Measurements from ENCODE around the gene EPHA2. TPM values are rescaled to one million over a fixed set of nuclear protein-coding genes. Genes with fewer than 3 reads are reported as not detected.
"Not testable (repeated sequence)": the region's sequence is repeated elsewhere in the genome, so short reads cannot be mapped to it uniquely, and the experiment has no call there.

EPHA2 gene
- total RNA-seq, 1 experiment from 2014 or later: 130 TPM

- intact Hi-C loops (cut with micrococcal nuclease; ENCODE audit: unreplicated experiment): no loop called here
- no peak for TF ChIP-seq CTCF (IDR thresholded peaks at IDR 0.05; ENCODE audit: unreplicated experiment)
- no peak for DNase-seq
- no peak overlapping the region for H3K27ac Mint-ChIP-seq (ENCODE audit: unreplicated experiment)
- peaks cover 46% of the 10 kb centered on the region for H3K4me1 Mint-ChIP-seq (ENCODE audit: low read depth, unreplicated experiment)
- no TSS peak for BruUV-seq (replicated peaks)
- no peaks in the 10 kb centered on the region for H3K9me3 Mint-ChIP-seq (ENCODE audit: low read depth, unreplicated experiment)
- CTCF ChIA-PET: interaction anchor here (0.8 kb wide), 1 partner anchor 16 kb away, joined by 11 read pairs; no protein-coding TSS in a partner anchor
- H3K27me3 Mint-ChIP-seq (ENCODE audit: unreplicated experiment): no peaks in the 10 kb centered on the region
- peaks cover 43% of the 10 kb centered on the region for H3K36me3 Mint-ChIP-seq (ENCODE audit: insufficient read depth, unreplicated experiment)
- H3K4me3 Mint-ChIP-seq (ENCODE audit: low read depth, unreplicated experiment): no peak overlapping the region
These were observed 14.4 kb upstream of the EPHA2 start for GRCh38 chr1:16170283-16170673.

- Mint-ChIP-seq H3K4me3 (ENCODE audit: low read depth, unreplicated experiment) (no peak overlapping the region), H3K27me3 (ENCODE audit: unreplicated experiment) (no peaks in the 10 kb centered on the region), H3K36me3 (ENCODE audit: insufficient read depth, unreplicated experiment) (peaks cover 45% of the 10 kb centered on the region), H3K4me1 (ENCODE audit: low read depth, unreplicated experiment) (peaks cover 50% of the 10 kb centered on the region), H3K9me3 (ENCODE audit: low read depth, unreplicated experiment) (no peaks in the 10 kb centered on the region), H3K27ac (ENCODE audit: unreplicated experiment) (no peak overlapping the region)
- TF ChIP-seq CTCF (IDR thresholded peaks at IDR 0.05; ENCODE audit: unreplicated experiment): no peak
- intact Hi-C loops (cut with micrococcal nuclease; ENCODE audit: unreplicated experiment): no loop called here
- CTCF ChIA-PET: no interaction called here
- DNase-seq: no peak
- BruUV-seq (replicated peaks): no TSS peak
These were observed 12.9 kb upstream of the EPHA2 start for GRCh38 chr1:16168622-16169360.

GRCh38 chr1:16168144-16168495 lies 12.3 kb upstream of the EPHA2 start:
- peaks cover 46% of the 10 kb centered on the region for H3K4me1 Mint-ChIP-seq (ENCODE audit: low read depth, unreplicated experiment)
- BruUV-seq (replicated peaks); H3K27me3 Mint-ChIP-seq (ENCODE audit: unreplicated experiment); CTCF ChIA-PET; intact Hi-C loops (cut with micrococcal nuclease; ENCODE audit: unreplicated experiment); DNase-seq; H3K9me3 Mint-ChIP-seq (ENCODE audit: low read depth, unreplicated experiment); H3K27ac Mint-ChIP-seq (ENCODE audit: unreplicated experiment): not testable (repeated sequence)
- H3K4me3 Mint-ChIP-seq (ENCODE audit: low read depth, unreplicated experiment): peak overlapping the region; percentile 61
- peaks cover 41% of the 10 kb centered on the region for H3K36me3 Mint-ChIP-seq (ENCODE audit: insufficient read depth, unreplicated experiment)

- TF ChIP-seq CTCF (IDR thresholded peaks at IDR 0.05; ENCODE audit: unreplicated experiment): no peak
- Mint-ChIP-seq H3K27ac (ENCODE audit: unreplicated experiment) (peak overlapping the region; percentile 63), H3K36me3 (ENCODE audit: insufficient read depth, unreplicated experiment) (peaks cover 35% of the 10 kb centered on the region), H3K4me3 (ENCODE audit: low read depth, unreplicated experiment) (peak overlapping the region; percentile 61), H3K27me3 (ENCODE audit: unreplicated experiment) (no peaks in the 10 kb centered on the region), H3K4me1 (ENCODE audit: low read depth, unreplicated experiment) (peaks cover 43% of the 10 kb centered on the region), H3K9me3 (ENCODE audit: low read depth, unreplicated experiment) (no peaks in the 10 kb centered on the region)
- CTCF ChIA-PET: no interaction called here
- peak; percentile 73 for DNase-seq
- intact Hi-C loops (cut with micrococcal nuclease; ENCODE audit: unreplicated experiment): no loop called here
- BruUV-seq (replicated peaks): no TSS peak
These were observed 11.7 kb upstream of the EPHA2 start for GRCh38 chr1:16167331-16168143.
